Measurements from ENCODE around the gene SIT1.

DNA sequence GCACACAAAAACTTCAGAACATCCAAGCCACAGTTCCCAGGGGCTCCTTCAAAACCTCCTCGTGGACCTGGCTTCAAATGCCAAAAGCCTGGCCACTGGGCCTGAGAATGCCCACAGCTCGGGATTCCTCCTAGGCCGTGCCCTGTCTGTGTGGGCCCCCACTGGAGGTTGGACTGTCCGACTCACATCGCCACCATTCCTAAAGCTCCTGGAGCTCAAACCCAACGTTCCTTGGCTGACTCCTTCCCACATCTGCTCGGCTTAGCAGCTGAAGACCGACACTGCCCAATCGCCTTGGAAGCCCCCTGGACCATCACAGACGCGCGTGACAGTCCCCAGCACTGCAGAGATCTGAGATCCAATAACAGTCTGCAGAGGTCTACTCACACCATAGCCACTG, 7.7 kb downstream of the SIT1 start:
- TF ChIP-seq POLR2AphosphoS5 (IDR thresholded peaks at IDR 0.05): no peak
- TF ChIP-seq, protein P1, sequence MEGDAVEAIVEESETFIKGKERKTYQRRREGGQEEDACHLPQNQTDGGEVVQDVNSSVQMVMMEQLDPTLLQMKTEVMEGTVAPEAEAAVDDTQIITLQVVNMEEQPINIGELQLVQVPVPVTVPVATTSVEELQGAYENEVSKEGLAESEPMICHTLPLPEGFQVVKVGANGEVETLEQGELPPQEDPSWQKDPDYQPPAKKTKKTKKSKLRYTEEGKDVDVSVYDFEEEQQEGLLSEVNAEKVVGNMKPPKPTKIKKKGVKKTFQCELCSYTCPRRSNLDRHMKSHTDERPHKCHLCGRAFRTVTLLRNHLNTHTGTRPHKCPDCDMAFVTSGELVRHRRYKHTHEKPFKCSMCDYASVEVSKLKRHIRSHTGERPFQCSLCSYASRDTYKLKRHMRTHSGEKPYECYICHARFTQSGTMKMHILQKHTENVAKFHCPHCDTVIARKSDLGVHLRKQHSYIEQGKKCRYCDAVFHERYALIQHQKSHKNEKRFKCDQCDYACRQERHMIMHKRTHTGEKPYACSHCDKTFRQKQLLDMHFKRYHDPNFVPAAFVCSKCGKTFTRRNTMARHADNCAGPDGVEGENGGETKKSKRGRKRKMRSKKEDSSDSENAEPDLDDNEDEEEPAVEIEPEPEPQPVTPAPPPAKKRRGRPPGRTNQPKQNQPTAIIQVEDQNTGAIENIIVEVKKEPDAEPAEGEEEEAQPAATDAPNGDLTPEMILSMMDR (IDR thresholded peaks at IDR 0.05): no peak
- TF ChIP-seq POLR2A (IDR thresholded peaks at IDR 0.05): no peak

All from sigmoid colon (tissue), 4 donors.